Gastrocnemius medialis (tissue), 4 donors: ENCODE data around the gene PKD2L1. TPM values are rescaled to one million over a fixed set of nuclear protein-coding genes. Genes with fewer than 3 reads are reported as not detected.

Source experiments
- ATAC-seq, 2 donors: fragments of 150-250 bp; one replicate each; pipeline ENCODE4 v1.9.1; 2016
- DNase-seq, 2 donors: peaks; one replicate each; pipeline ENCODE4 v3.0.0-alpha.2; 2019
- H3K27ac ChIP-seq, 4 donors: fragments of 200-600 bp; sonication (generic); 1 replicate in 1 of 4; 2 replicates in 3 of 4; pipeline ENCODE4 v1.5.1; 2016 to 2018; ENCODE audit warnings: mild to moderate bottlenecking in 2 of 4, moderate library complexity in 1 of 4
- H3K27me3 ChIP-seq, 3 donors: fragments of 200-600 bp; sonication (generic) in 2 of 3; 1 replicate in 1 of 3; 2 replicates in 2 of 3; pipeline versions ENCODE4 v1.5.1 to v1.6.0; 2016 to 2019; ENCODE audit warnings: mild to moderate bottlenecking in 1 of 3, moderate library complexity in 1 of 3
- H3K36me3 ChIP-seq, 2 donors: fragments of 200-600 bp; sonication (generic) in 1 of 2; one replicate each; pipeline ENCODE4 v1.5.1; 2017 to 2018
- H3K4me1 ChIP-seq, 2 donors: fragments of 200-600 bp; sonication (generic) in 1 of 2; one replicate each; pipeline ENCODE4 v1.5.1; 2016 to 2017; ENCODE audit warnings: mild to moderate bottlenecking in 2 of 2
- H3K4me3 ChIP-seq, 4 donors: fragments of 200-600 bp; sonication (generic) in 3 of 4; 1 replicate in 1 of 4; 2 replicates in 3 of 4; pipeline ENCODE4 v1.5.1; 2016 to 2019; ENCODE audit warnings: mild to moderate bottlenecking in 2 of 4
- H3K9me3 ChIP-seq, 3 donors: fragments of 200-600 bp; sonication (generic) in 2 of 3; 1 replicate in 1 of 3; 2 replicates in 2 of 3; pipeline ENCODE4 v1.5.1; 2016 to 2019
- CTCF ChIP-seq, 5 experiments: fragments of 450-650 bp in 3 of 5; fragments of 200-600 bp in 2 of 5; sonication (generic) in 2 of 5; IDR thresholded peaks in 4 of 5; conservative IDR thresholded peaks in 1 of 5; 1 replicate in 4 of 5; 2 replicates in 1 of 5; pipeline ENCODE4 v1.5.1; 2016 to 2019; ENCODE audit warnings: antibody characterized with exemption in 5 of 5, mild to moderate bottlenecking in 3 of 5, moderate library complexity in 3 of 5
- POLR2A ChIP-seq, 2 donors: fragments of 450-650 bp; IDR thresholded peaks; one replicate each; pipeline ENCODE4 v1.6.1; 2017; ENCODE audit warnings: antibody characterized with exemption in 2 of 2, mild to moderate bottlenecking in 2 of 2, moderate library complexity in 2 of 2
- in situ Hi-C, 4 donors: fragments of 200-750 bp; cut with MboI; loops; one replicate each; pipeline versions ENCODE4 v1.15.0 to v1.8.0; 2017; ENCODE audit warnings: low sequenced_read_pairs in 4 of 4
- intact Hi-C: fragments of 100-400 bp; cut with DNase I; formaldehyde crosslinking; loops from one replicate; pipeline ENCODE4 v1.15.1; 2023; ENCODE audit warnings: low total_unique reads
- total RNA-seq, 4 donors: library from RNA; depleted of rRNA; stranded (reverse); fragments of >200 nt; gene quantifications; one replicate each; pipeline versions ENCODE4 v1.1.0 to v1.2.3, GENCODE V29; 2016

The PKD2L1 gene
- total RNA-seq, 4 donors from 2014 or later = not detected

GRCh38 chr10:100327718-100328009 is 2.4 kb downstream of the PKD2L1 start:
- H3K4me3 ChIP-seq = no peak overlapping the region
- no peaks in the 10 kb centered on the region for H3K36me3 ChIP-seq
- H3K27me3 ChIP-seq = peaks cover 0 to 19% (median 3%) of the 10 kb centered on the region in 3 donors
- intact Hi-C loops = no loop called here
- ATAC-seq (no peak), DNase-seq (no peak)
- H3K4me1 ChIP-seq = peaks cover 0 to 11% of the 10 kb centered on the region in 2 donors
- H3K27ac ChIP-seq = no peak overlapping the region
- no peak for TF ChIP-seq CTCF (IDR thresholded peaks at IDR 0.05 in 4 of 5, conservative IDR thresholded peaks at IDR 0.05 in 1 of 5)
- no peak for TF ChIP-seq POLR2A (IDR thresholded peaks at IDR 0.05)
- in situ Hi-C loops = loop anchor here in 1 of 4 donors (25.0 kb wide), 1 partner anchor 185 kb away; the partner anchor contains the start of gene SEC31B
- H3K9me3 ChIP-seq = no peaks in the 10 kb centered on the region

GRCh38 chr10:100327007-100327717 is 2.9 kb downstream of the PKD2L1 start:
- peak; percentile 79 to 92 for ATAC-seq
- H3K4me3 ChIP-seq = no peak overlapping the region
- H3K27ac ChIP-seq = peak overlapping the region in 1 of 4 donors; percentile 5
- peaks cover 0 to 11% of the 10 kb centered on the region in 2 donors for H3K4me1 ChIP-seq
- peak in 1 of 2 donors; percentile 41 for DNase-seq
- peaks cover 0 to 19% (median 3%) of the 10 kb centered on the region in 3 donors for H3K27me3 ChIP-seq
- in situ Hi-C loops (loop anchor here in 1 of 4 donors (25.0 kb wide), 1 partner anchor 185 kb away; the partner anchor contains the start of gene SEC31B), intact Hi-C loops (no loop called here)
- no peaks in the 10 kb centered on the region for H3K9me3 ChIP-seq
- TF ChIP-seq CTCF (IDR thresholded peaks at IDR 0.05 in 4 of 5, conservative IDR thresholded peaks at IDR 0.05 in 1 of 5) = no peak
- no peak for TF ChIP-seq POLR2A (IDR thresholded peaks at IDR 0.05)
- no peaks in the 10 kb centered on the region for H3K36me3 ChIP-seq

GRCh38 chr10:100325158-100325557 is 4.9 kb downstream of the PKD2L1 start:
- Histone ChIP-seq H3K4me1 (peaks cover 0 to 11% of the 10 kb centered on the region in 2 donors), H3K36me3 (no peaks in the 10 kb centered on the region), H3K9me3 (no peaks in the 10 kb centered on the region), H3K4me3 (no peak overlapping the region), H3K27ac (no peak overlapping the region), H3K27me3 (peaks cover 0 to 10% (median 0%) of the 10 kb centered on the region in 3 donors)
- no peak for ATAC-seq
- DNase-seq = no peak
- in situ Hi-C loops = loop anchor here in 1 of 4 donors (25.0 kb wide), 1 partner anchor 187 kb away; the partner anchor contains the start of gene SEC31B
- intact Hi-C loops = no loop called here
- TF ChIP-seq CTCF (IDR thresholded peaks at IDR 0.05 in 4 of 5, conservative IDR thresholded peaks at IDR 0.05 in 1 of 5) = no peak

- in situ Hi-C loops = no loop called here
- Histone ChIP-seq H3K27me3 (peaks cover 0 to 4% (median 3%) of the 10 kb centered on the region in 3 donors), H3K4me1 (no peaks in the 10 kb centered on the region)
These were observed 10.2 kb downstream of the PKD2L1 start for GRCh38 chr10:100319707-100320402.

More at GRCh38 chr10:100319707-100320402, 10.2 kb downstream of the PKD2L1 start:
- intact Hi-C loops = no loop called here
- no peak for TF ChIP-seq CTCF (IDR thresholded peaks at IDR 0.05 in 4 of 5, conservative IDR thresholded peaks at IDR 0.05 in 1 of 5)
- TF ChIP-seq POLR2A (IDR thresholded peaks at IDR 0.05) = no peak
- Histone ChIP-seq H3K9me3 (no peaks in the 10 kb centered on the region), H3K36me3 (no peaks in the 10 kb centered on the region), H3K27ac (no peak overlapping the region), H3K4me3 (no peak overlapping the region)
- DNase-seq (no peak), ATAC-seq (no peak)
